ENCODE results near the gene SLC25A31. TPM values are rescaled to one million over a fixed set of nuclear protein-coding genes. Genes with fewer than 3 reads are reported as not detected.

The SLC25A31 gene
- total and polyA plus RNA-seq, 2 of the 13 experiments (the other 11 are each of a cell fraction or from before 2014, with no cell fraction given) = 0.04 TPM; not detected in 1

- TF ChIP-seq AGO2 (optimal IDR thresholded peaks at IDR 0.05; ENCODE audit: low read depth, low read length) (no peak), NFE2L1 (CRISPR knock-in tag; IDR thresholded peaks at IDR 0.05; ENCODE audit: borderline replicate concordance) (no peak), POLR2AphosphoS2 (IDR thresholded peaks at IDR 0.05; ENCODE audit: low read depth, low read length) (no peak)
- TF ChIP-seq, protein P1, sequence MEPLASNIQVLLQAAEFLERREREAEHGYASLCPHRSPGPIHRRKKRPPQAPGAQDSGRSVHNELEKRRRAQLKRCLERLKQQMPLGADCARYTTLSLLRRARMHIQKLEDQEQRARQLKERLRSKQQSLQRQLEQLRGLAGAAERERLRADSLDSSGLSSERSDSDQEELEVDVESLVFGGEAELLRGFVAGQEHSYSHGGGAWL (CRISPR knock-in tag; IDR thresholded peaks at IDR 0.05) = no peak
Observed at GRCh38 chr4:127788517-127788916, 58.3 kb downstream of the SLC25A31 start (continued).

GRCh38 chr4:127791391-127791790 lies 61.2 kb downstream of the SLC25A31 start:
- H3K79me2 ChIP-seq (ENCODE audit: insufficient read depth, low read length) = peaks cover 48% of the 10 kb centered on the region
- no peaks in the 10 kb centered on the region for H3K36me3 ChIP-seq (replicated peaks in 1 of 2; ENCODE audit: control insufficient read depth in 1 of 2, insufficient read depth in 2 of 2, low read length in 2 of 2)
- H3K9me3 ChIP-seq (ENCODE audit: low read length) = no peaks in the 10 kb centered on the region
- WGBS (ENCODE audit: low lambda C conversion rate) = 76% methylated on average over 1 of the region's 1 CpG
- H3K4me1 ChIP-seq (ENCODE audit: insufficient read depth, low read length) = peaks cover 7% of the 10 kb centered on the region; the same call in 1 of the 2 replicates
- ChIA-PET POLR2A (no interaction called here), CTCF (ENCODE audit: low intra/inter-chr PET ratio, low total read pairs) (no interaction called here)
- DNase-seq (ENCODE audit: low spot score) (no peak), ATAC-seq (no peak), FAIRE-seq (no peak)
- H3K27ac ChIP-seq (ENCODE audit: extremely low read length, insufficient read depth, low read length) = no peak overlapping the region
- intact Hi-C loops (cut with micrococcal nuclease; ENCODE audit: unreplicated experiment) (no loop called here), in situ Hi-C loops (cut with HindIII; ENCODE audit: extremely low pct_ligation_motif_present, low pct_unique_long_range_greater_than_20kb) (no loop called here)
- H3K4me3 ChIP-seq (replicated peaks in 1 of 3; ENCODE audit: insufficient read depth in 1 of 3, low read depth in 2 of 3, low read length in 3 of 3) = no peak overlapping the region
- no peak overlapping the region for H2AFZ ChIP-seq (ENCODE audit: low read length)
- H4K20me1 ChIP-seq (ENCODE audit: insufficient read depth, low read length) = no peaks in the 10 kb centered on the region
- BruUV-seq (replicated peaks) = no TSS peak
- H3K4me2 ChIP-seq (ENCODE audit: low read depth, low read length) = no peak overlapping the region
- no peak overlapping the region for H3K9ac ChIP-seq (ENCODE audit: insufficient read depth, low read depth, low read length)
- H3K27me3 ChIP-seq (ENCODE audit: control insufficient read depth in 1 of 2, insufficient read depth in 2 of 2, low read length in 2 of 2) = no peaks in the 10 kb centered on the region
- no peak for TF ChIP-seq CBX2 (IDR thresholded peaks at IDR 0.05; ENCODE audit: low read depth, low read length)
- TF ChIP-seq CBX2 (CRISPR knock-in tag; IDR thresholded peaks at IDR 0.05; ENCODE audit: low read depth) = no peak
- no peak for TF ChIP-seq SP2 (CRISPR knock-in tag; IDR thresholded peaks at IDR 0.05)
- no peak for TF ChIP-seq SKI (IDR thresholded peaks at IDR 0.05; ENCODE audit: partially characterized antibody)
- TF ChIP-seq ZNF749 (CRISPR knock-in tag; IDR thresholded peaks at IDR 0.05; ENCODE audit: borderline replicate concordance) = no peak
- no peak for TF ChIP-seq ZNF598 (CRISPR knock-in tag; IDR thresholded peaks at IDR 0.05; ENCODE audit: borderline replicate concordance)
- TF ChIP-seq, protein P2, sequence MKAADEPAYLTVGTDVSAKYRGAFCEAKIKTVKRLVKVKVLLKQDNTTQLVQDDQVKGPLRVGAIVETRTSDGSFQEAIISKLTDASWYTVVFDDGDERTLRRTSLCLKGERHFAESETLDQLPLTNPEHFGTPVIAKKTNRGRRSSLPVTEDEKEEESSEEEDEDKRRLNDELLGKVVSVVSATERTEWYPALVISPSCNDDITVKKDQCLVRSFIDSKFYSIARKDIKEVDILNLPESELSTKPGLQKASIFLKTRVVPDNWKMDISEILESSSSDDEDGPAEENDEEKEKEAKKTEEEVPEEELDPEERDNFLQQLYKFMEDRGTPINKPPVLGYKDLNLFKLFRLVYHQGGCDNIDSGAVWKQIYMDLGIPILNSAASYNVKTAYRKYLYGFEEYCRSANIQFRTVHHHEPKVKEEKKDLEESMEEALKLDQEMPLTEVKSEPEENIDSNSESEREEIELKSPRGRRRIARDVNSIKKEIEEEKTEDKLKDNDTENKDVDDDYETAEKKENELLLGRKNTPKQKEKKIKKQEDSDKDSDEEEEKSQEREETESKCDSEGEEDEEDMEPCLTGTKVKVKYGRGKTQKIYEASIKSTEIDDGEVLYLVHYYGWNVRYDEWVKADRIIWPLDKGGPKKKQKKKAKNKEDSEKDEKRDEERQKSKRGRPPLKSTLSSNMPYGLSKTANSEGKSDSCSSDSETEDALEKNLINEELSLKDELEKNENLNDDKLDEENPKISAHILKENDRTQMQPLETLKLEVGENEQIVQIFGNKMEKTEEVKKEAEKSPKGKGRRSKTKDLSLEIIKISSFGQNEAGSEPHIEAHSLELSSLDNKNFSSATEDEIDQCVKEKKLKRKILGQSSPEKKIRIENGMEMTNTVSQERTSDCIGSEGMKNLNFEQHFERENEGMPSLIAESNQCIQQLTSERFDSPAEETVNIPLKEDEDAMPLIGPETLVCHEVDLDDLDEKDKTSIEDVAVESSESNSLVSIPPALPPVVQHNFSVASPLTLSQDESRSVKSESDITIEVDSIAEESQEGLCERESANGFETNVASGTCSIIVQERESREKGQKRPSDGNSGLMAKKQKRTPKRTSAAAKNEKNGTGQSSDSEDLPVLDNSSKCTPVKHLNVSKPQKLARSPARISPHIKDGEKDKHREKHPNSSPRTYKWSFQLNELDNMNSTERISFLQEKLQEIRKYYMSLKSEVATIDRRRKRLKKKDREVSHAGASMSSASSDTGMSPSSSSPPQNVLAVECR (CRISPR knock-in tag; IDR thresholded peaks at IDR 0.05; ENCODE audit: borderline replicate concordance) = no peak

All from HepG2 (cell line).